ENCODE data around the gene PAGE2B.
"Not testable (repeated sequence)": the region's sequence is repeated elsewhere in the genome, so short reads cannot be mapped to it uniquely, and the experiment has no call there.

Gene PAGE2B

GRCh38 chrX:55109306-55109705, 34.5 kb downstream of the PAGE2B start:
- no peak for DNase-seq

GRCh38 chrX:55111578-55112254, 36.9 kb downstream of the PAGE2B start:
- no peak for DNase-seq

GRCh38 chrX:55116589-55116988, 41.8 kb downstream of the PAGE2B start:
- not testable (repeated sequence) for DNase-seq

GRCh38 chrX:55118574-55118973, 43.7 kb downstream of the PAGE2B start:
- no peak for DNase-seq

GRCh38 chrX:55119271-55119670, 44.4 kb downstream of the PAGE2B start:
- DNase-seq = no peak

GRCh38 chrX:55119712-55120111, 44.9 kb downstream of the PAGE2B start:
- DNase-seq = peak; percentile 13

- DNase-seq = no peak
Measured at GRCh38 chrX:55120761-55121358, 46.0 kb downstream of the PAGE2B start.

- DNase-seq = no peak
Measured at GRCh38 chrX:55123900-55124299, 49.1 kb downstream of the PAGE2B start.

- no peak for DNase-seq
Measured at GRCh38 chrX:55127692-55128091, 52.9 kb downstream of the PAGE2B start.

All from fibroblast of skin of scalp (primary cell).